Measurements from ENCODE around the gene PTPN14. TPM values are rescaled to one million over a fixed set of nuclear protein-coding genes. Genes with fewer than 3 reads are reported as not detected.

The PTPN14 gene
- total RNA-seq, 1 experiment from 2014 or later: 88.4 TPM

DNA sequence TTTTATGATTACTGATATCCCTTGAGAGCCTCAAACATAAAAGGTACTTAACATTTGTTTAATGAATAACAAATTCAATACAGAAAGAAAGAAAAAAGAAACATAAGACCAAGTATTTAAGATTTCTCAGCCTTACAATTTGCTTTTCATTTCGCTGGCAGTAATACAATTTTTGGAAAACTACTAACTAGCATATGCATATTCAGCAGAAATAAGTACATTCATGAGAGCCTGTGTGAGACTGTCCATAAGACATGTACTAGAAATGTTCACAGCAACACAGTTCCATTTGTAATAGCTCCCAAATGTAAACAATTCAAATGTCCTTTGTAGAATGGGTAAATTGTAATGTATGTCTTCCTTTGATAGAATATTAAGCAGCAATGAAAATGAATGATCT lies 119.2 kb downstream of the PTPN14 start:
- POLR2A ChIA-PET: no interaction called here
- Mint-ChIP-seq H3K4me3 (no peak overlapping the region), H3K36me3 (peaks cover 5% of the 10 kb centered on the region), H3K27me3 (ENCODE audit: low read depth) (no peaks in the 10 kb centered on the region), H3K27ac (no peak overlapping the region), H3K9me3 (peaks cover 5% of the 10 kb centered on the region; the same call in 1 of the 2 replicates), H3K4me1 (peaks cover 24% of the 10 kb centered on the region)
- CTCF ChIA-PET: no interaction called here
- no peak for DNase-seq (ENCODE audit: low spot score)
- ATAC-seq: no peak
- TF ChIP-seq TP53 (CRISPR knock-in tag; IDR thresholded peaks at IDR 0.05): no peak
- no peak for TF ChIP-seq CREM (CRISPR knock-in tag; IDR thresholded peaks at IDR 0.05)
- TF ChIP-seq SOX15 (CRISPR knock-in tag; IDR thresholded peaks at IDR 0.05): no peak
- TF ChIP-seq NR3C1 (CRISPR knock-in tag; conservative IDR thresholded peaks at IDR 0.05; ENCODE audit: low read depth): no peak
- TF ChIP-seq, protein P1, sequence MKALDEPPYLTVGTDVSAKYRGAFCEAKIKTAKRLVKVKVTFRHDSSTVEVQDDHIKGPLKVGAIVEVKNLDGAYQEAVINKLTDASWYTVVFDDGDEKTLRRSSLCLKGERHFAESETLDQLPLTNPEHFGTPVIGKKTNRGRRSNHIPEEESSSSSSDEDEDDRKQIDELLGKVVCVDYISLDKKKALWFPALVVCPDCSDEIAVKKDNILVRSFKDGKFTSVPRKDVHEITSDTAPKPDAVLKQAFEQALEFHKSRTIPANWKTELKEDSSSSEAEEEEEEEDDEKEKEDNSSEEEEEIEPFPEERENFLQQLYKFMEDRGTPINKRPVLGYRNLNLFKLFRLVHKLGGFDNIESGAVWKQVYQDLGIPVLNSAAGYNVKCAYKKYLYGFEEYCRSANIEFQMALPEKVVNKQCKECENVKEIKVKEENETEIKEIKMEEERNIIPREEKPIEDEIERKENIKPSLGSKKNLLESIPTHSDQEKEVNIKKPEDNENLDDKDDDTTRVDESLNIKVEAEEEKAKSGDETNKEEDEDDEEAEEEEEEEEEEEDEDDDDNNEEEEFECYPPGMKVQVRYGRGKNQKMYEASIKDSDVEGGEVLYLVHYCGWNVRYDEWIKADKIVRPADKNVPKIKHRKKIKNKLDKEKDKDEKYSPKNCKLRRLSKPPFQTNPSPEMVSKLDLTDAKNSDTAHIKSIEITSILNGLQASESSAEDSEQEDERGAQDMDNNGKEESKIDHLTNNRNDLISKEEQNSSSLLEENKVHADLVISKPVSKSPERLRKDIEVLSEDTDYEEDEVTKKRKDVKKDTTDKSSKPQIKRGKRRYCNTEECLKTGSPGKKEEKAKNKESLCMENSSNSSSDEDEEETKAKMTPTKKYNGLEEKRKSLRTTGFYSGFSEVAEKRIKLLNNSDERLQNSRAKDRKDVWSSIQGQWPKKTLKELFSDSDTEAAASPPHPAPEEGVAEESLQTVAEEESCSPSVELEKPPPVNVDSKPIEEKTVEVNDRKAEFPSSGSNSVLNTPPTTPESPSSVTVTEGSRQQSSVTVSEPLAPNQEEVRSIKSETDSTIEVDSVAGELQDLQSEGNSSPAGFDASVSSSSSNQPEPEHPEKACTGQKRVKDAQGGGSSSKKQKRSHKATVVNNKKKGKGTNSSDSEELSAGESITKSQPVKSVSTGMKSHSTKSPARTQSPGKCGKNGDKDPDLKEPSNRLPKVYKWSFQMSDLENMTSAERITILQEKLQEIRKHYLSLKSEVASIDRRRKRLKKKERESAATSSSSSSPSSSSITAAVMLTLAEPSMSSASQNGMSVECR (CRISPR knock-in tag; IDR thresholded peaks at IDR 0.05; ENCODE audit: borderline replicate concordance): no peak
- TF ChIP-seq, protein P2, sequence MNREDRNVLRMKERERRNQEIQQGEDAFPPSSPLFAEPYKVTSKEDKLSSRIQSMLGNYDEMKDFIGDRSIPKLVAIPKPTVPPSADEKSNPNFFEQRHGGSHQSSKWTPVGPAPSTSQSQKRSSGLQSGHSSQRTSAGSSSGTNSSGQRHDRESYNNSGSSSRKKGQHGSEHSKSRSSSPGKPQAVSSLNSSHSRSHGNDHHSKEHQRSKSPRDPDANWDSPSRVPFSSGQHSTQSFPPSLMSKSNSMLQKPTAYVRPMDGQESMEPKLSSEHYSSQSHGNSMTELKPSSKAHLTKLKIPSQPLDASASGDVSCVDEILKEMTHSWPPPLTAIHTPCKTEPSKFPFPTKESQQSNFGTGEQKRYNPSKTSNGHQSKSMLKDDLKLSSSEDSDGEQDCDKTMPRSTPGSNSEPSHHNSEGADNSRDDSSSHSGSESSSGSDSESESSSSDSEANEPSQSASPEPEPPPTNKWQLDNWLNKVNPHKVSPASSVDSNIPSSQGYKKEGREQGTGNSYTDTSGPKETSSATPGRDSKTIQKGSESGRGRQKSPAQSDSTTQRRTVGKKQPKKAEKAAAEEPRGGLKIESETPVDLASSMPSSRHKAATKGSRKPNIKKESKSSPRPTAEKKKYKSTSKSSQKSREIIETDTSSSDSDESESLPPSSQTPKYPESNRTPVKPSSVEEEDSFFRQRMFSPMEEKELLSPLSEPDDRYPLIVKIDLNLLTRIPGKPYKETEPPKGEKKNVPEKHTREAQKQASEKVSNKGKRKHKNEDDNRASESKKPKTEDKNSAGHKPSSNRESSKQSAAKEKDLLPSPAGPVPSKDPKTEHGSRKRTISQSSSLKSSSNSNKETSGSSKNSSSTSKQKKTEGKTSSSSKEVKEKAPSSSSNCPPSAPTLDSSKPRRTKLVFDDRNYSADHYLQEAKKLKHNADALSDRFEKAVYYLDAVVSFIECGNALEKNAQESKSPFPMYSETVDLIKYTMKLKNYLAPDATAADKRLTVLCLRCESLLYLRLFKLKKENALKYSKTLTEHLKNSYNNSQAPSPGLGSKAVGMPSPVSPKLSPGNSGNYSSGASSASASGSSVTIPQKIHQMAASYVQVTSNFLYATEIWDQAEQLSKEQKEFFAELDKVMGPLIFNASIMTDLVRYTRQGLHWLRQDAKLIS (CRISPR knock-in tag; IDR thresholded peaks at IDR 0.05; ENCODE audit: borderline replicate concordance): no peak
- no peak for TF ChIP-seq FOXK1 (CRISPR knock-in tag; IDR thresholded peaks at IDR 0.05)
- no peak for TF ChIP-seq ZNF317 (CRISPR knock-in tag; IDR thresholded peaks at IDR 0.05; ENCODE audit: borderline replicate concordance, low read depth)
- TF ChIP-seq MYBL2 (CRISPR knock-in tag; IDR thresholded peaks at IDR 0.05): no peak
- no peak for TF ChIP-seq SMAD3 (CRISPR knock-in tag; IDR thresholded peaks at IDR 0.05; ENCODE audit: borderline replicate concordance)
- TF ChIP-seq, protein P3, sequence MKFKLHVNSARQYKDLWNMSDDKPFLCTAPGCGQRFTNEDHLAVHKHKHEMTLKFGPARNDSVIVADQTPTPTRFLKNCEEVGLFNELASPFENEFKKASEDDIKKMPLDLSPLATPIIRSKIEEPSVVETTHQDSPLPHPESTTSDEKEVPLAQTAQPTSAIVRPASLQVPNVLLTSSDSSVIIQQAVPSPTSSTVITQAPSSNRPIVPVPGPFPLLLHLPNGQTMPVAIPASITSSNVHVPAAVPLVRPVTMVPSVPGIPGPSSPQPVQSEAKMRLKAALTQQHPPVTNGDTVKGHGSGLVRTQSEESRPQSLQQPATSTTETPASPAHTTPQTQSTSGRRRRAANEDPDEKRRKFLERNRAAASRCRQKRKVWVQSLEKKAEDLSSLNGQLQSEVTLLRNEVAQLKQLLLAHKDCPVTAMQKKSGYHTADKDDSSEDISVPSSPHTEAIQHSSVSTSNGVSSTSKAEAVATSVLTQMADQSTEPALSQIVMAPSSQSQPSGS (CRISPR knock-in tag; IDR thresholded peaks at IDR 0.05; ENCODE audit: borderline replicate concordance, low read depth): no peak
- TF ChIP-seq ZNF263 (CRISPR knock-in tag; IDR thresholded peaks at IDR 0.05; ENCODE audit: low read depth): no peak
- TF ChIP-seq NR1H2 (CRISPR knock-in tag; IDR thresholded peaks at IDR 0.05): no peak
- no peak for TF ChIP-seq IRF2 (CRISPR knock-in tag; IDR thresholded peaks at IDR 0.05; ENCODE audit: borderline replicate concordance, low read depth)
- TF ChIP-seq, protein P4, sequence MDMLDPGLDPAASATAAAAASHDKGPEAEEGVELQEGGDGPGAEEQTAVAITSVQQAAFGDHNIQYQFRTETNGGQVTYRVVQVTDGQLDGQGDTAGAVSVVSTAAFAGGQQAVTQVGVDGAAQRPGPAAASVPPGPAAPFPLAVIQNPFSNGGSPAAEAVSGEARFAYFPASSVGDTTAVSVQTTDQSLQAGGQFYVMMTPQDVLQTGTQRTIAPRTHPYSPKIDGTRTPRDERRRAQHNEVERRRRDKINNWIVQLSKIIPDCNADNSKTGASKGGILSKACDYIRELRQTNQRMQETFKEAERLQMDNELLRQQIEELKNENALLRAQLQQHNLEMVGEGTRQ (CRISPR knock-in tag; IDR thresholded peaks at IDR 0.05): no peak
- TF ChIP-seq CREB1 (CRISPR knock-in tag; IDR thresholded peaks at IDR 0.05): no peak
- TF ChIP-seq NFYB (CRISPR knock-in tag; conservative IDR thresholded peaks at IDR 0.05; ENCODE audit: low read depth): no peak
